Lower leg skin (tissue), 3 donors: ENCODE measurements around the gene ZC3HAV1.

ENCODE experiments used
- CTCF ChIP-seq, 3 donors: fragments of 450-650 bp; IDR thresholded peaks; one replicate each; pipeline ENCODE4 v1.5.1; 2016; ENCODE audit warnings: antibody characterized with exemption in 3 of 3, mild to moderate bottlenecking in 3 of 3, moderate library complexity in 2 of 3
- POLR2A ChIP-seq, 2 donors: fragments of 450-650 bp; IDR thresholded peaks; one replicate each; pipeline ENCODE4 v1.6.1; 2016 to 2017; ENCODE audit warnings: antibody characterized with exemption in 2 of 2, mild to moderate bottlenecking in 1 of 2, moderate library complexity in 1 of 2

- TF ChIP-seq CTCF (IDR thresholded peaks at IDR 0.05) (no peak), POLR2A (IDR thresholded peaks at IDR 0.05) (no peak)
These were observed 64.4 kb downstream of the ZC3HAV1 start for GRCh38 chr7:139044813-139045794.
